OCI-LY1 (cell line): ENCODE measurements around the gene MYB.

Source experiments
- CTCF ChIP-seq: fragments of 200-600 bp; sonication (generic), shearing (Covaris generic); IDR thresholded peaks from 2 replicates; pipeline ENCODE4 v1.5.1; 2017; ENCODE audit warnings: mild to moderate bottlenecking, antibody characterized with exemption, low read length, moderate library complexity, mixed read lengths
- EZH2 ChIP-seq: fragments of 200-600 bp; sonication (generic), shearing (Covaris generic); IDR thresholded peaks from 2 replicates; pipeline ENCODE4 v1.8.0; 2017; ENCODE audit warnings: borderline replicate concordance, mixed run types, mild to moderate bottlenecking, antibody characterized with exemption, low read length, moderate library complexity, mixed read lengths

- no peak for TF ChIP-seq CTCF
- TF ChIP-seq EZH2, result no peak
These were observed 28.7 kb downstream of the MYB start for GRCh38 chr6:135209803-135210202.
